NCI-H2227 (cell line): Measurements from ENCODE around the gene CCDC69.

ENCODE experiments used
- DNase-seq: peaks from one replicate; lab custom pipeline; 2025; ENCODE audit not compliant: unreplicated experiment; lab: John Stamatoyannopoulos, UW

CCDC69 gene

GRCh38 chr5:151147033-151147432 is 76.9 kb downstream of the CCDC69 start:
- DNase-seq = no peak

- no peak for DNase-seq
Observed at GRCh38 chr5:151146061-151146460, 77.8 kb downstream of the CCDC69 start.

GRCh38 chr5:151144922-151145321 is 79.0 kb downstream of the CCDC69 start:
- DNase-seq = no peak

- no peak for DNase-seq
Observed at GRCh38 chr5:151144275-151144674, 79.6 kb downstream of the CCDC69 start.

- DNase-seq = no peak
Observed at GRCh38 chr5:151143645-151144044, 80.2 kb downstream of the CCDC69 start.

- DNase-seq = no peak
Observed at GRCh38 chr5:151142933-151143332, 81.0 kb downstream of the CCDC69 start.

GRCh38 chr5:151141535-151141934 is 82.4 kb downstream of the CCDC69 start:
- DNase-seq = no peak

- no peak for DNase-seq
Observed at GRCh38 chr5:151140686-151141459, 83.0 kb downstream of the CCDC69 start.

GRCh38 chr5:151139646-151140045 is 84.2 kb downstream of the CCDC69 start:
- no peak for DNase-seq

GRCh38 chr5:151139015-151139414 is 84.9 kb downstream of the CCDC69 start:
- DNase-seq = no peak

GRCh38 chr5:151138114-151138513 is 85.8 kb downstream of the CCDC69 start:
- DNase-seq = no peak

- no peak for DNase-seq
Observed at GRCh38 chr5:151137067-151137825, 86.6 kb downstream of the CCDC69 start.

- DNase-seq = no peak
Observed at GRCh38 chr5:151134228-151134627, 89.7 kb downstream of the CCDC69 start.

- DNase-seq = no peak
Observed at GRCh38 chr5:151132963-151133362, 90.9 kb downstream of the CCDC69 start.
